GM21737 (cell line): ENCODE measurements around the gene SYNGR2.
A peak's percentile ranks its signal among the peaks of the same experiment; 100 is the strongest.

ENCODE experiments used
- ATAC-seq: cut with Tn5 transposase; IDR thresholded peaks from one replicate; pipeline ENCODE4 v1.9.1; 2021; ENCODE audit warnings: mild to moderate bottlenecking, moderate library complexity; ENCODE audit not compliant: unreplicated experiment

The SYNGR2 gene

DNA sequence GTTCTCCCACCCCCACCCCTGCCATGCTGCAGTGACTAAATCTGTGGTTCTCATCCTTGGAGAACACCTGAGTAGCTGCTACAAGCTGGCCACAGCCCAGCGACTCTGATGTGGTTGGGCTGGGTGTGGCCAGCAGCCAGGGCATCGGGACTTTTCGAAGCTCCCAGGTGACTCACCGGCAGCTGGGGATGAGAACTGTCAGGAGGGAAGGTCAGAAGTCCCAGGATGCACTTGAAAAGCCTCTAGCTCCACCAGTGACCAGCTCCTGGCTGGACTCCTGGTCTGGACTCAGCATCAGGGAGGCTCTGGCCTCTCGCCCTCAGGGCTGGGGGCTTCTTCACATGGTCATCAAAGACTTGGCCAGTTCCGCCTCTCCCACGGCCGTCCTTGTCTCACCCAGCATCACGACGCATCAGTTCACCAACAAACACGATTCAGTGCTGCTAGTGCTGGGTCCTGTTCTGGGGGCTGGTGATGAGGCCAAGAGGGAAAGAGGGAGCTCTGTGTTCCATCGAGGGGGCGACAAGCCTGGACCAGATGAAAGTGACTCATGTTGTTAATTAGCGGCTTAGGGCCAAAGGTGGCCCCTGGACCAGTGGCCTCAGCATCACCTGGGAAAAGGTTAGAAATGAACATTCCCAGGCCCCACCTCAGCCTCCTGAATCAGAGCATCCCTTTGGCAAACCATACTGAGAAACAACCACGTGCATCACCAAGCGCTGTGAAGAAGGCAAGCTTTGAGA is 26.1 kb upstream of the SYNGR2 start:
- no peak for ATAC-seq

DNA sequence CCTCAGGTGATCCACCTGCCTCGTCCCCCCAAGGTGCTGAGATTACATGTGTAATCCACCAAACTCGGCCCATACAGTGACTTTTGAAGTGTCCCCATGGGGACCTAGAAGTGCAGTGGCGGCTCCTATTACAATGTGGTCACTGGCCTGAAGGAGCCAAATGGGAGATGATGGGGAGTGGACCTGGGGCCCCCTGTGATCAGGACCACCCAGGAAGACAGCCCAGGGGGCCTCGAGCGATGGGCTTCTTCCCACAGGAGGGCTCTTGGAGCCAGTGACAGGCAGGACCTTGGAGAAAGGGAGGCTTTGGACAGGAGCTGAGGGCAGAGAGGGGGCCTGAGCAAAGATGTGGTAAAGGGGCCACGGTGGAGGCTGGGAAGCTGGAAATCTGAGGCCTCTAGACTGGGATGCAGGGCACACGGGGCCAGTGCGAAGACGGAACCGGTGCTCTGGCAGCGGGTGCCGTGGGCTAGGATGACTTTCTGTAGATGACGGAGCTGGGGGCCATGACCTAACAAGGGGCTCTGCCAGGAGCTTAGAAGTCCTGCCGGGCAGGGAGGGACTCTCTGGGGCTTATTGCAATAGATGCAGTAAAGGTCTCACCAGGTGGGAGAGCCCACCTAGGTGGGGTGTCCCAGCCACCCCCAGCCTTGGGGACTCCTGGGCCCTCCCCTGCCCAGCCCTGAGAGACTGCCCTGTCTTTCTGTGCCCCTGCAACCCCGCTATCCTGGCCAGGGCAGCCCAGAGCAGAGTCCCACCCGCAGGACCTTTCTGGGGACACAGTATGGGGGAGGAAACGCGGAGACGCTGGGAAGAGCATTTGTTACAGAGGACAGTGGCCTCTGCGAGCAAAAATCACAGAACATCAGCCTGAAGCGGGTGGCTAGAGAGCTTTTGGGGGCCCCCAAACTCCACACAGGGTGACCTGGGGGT is 24.9 kb upstream of the SYNGR2 start:
- ATAC-seq = no peak

DNA sequence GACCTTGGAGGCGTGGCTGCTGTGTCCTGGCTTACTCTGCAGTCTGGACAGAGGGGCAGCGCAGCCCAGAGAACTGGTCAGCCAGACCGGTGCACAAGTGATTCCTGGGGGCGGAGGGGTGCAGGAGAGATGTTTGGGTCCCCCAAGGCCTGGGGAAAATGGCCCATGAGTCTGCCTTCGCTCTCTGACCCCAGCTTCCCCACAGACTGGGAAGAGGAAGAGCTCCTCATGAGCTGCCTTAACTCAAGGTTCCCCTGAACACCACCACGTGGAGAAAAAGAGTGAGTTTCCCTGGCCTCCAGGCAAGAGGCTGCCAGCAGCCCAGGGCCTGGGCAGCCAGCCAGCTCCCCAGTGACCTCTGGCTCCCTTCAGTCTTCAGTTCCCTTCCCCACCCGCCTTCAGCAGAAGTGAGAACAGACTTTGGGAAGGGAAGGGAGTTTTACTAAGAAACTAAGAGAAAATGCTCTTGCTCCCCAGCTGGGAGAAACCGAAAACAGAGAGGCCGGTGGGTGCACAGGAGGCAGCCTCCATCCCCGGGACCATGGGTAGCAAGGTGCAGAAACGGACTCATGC is 24.1 kb upstream of the SYNGR2 start:
- no peak for ATAC-seq

DNA sequence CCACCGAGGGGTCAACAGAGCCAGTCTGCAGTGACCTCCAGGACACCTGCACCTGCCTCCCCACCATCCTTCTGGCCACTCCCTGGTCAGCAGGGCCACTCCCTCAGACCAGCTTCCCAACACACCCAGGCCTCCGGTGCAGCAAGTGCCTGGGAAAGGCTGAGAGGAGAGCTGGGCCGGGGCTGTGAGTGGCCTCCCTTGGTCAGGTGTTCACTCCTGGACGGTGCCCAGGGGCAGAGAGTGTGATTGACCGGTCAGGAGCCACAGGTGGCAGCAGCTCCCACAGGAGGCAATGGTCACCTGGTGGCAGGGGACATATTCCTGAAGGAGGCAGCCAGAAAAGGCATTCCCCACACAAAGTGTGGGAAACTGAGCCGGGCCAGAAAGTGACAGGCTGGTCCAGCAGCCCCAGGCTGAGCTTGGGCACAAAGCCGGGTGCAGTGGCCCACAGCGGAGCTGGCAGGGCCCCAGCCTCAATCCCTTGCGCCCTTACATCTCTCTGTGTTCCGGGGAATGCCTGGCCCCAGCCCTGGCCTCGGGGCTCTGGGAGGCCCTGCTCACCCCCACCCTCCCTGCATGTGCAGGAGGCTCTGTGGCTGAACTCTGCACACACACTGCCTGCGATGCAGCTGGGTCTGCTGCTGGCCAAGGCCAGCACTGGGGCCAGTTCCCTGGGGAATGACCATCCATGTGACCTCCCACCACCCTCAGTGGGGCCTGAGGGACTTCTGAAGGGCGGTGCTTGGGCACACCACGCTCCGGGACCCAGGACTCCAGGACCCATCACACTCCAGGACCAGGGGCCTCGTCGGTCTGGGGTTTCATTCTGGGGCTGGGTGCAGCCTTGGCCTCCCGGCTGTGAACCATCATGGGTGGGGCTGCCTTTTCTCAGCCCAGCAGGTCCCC is 23.4 kb upstream of the SYNGR2 start:
- ATAC-seq = no peak

DNA sequence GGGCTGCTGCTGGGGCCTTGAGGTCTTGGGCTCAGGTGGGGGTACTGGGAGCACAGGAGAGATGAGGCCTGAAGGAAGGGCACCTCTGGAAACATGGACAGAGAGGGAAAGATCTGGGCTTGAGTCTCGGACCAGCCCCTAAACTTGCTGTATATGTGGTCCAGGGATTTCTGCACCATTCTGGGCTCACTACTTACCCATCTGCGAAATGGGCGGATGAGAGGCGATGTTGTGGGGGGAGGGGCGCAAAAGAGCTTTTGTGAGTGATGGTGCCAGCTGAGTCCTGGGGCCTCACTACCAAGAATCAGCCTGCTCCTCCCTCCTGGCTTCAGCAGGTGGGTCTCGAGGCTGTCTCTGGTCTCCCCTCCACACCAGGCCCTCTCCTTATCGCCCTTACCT is 21.9 kb upstream of the SYNGR2 start:
- no peak for ATAC-seq

DNA sequence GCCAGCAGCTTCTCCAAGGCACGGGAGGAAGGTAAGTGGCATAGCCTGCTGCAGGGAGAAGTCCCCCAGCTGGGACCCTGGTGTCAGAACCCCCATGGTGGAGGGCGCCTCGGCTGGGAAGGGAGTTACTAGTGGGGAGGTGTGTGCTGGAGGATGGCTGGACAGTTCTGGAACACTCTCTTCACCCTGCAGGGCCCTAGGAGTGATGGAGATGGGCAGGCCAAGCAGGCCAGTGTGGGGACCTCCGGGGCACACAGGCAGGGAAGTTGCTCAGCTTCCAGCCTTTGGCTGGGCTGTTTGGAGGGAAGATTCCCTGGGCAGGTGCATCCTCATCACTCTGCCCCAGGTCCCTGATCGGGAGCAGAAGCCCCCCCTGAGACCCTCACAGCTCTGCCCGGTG is 21.5 kb upstream of the SYNGR2 start:
- ATAC-seq = no peak

DNA sequence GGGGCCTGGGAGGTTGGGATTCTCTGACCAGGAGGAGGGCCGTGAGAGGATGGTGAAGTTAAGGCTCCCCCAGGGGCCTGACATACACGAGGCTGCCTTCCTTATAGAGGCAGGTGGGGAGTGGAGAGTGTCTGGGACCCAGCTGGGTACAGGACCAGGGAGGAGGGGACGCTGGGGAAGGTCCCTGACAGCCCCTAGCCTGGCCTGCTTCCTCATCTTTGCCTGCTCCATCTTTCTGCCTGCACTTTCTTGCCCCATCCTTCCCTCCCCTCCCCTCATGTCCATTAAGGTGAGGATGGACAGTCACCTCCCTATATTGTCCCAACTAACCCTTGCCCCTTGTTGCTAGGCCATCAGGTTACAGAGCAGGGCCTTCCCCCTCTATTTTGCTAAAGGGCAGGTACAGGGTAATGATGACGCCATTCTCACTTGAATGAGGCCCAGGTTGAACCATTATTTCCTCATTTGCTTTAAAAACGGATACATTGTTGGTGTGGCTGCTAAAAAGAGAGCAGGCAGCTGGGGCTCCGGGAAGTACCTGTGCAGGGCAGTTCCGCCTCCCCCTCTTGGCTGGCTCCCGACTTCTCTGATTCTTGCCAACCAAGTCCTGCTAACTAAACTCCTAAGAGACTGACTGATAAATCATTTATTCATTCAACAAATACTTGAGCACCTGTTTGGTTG is 20.9 kb upstream of the SYNGR2 start:
- no peak for ATAC-seq

DNA sequence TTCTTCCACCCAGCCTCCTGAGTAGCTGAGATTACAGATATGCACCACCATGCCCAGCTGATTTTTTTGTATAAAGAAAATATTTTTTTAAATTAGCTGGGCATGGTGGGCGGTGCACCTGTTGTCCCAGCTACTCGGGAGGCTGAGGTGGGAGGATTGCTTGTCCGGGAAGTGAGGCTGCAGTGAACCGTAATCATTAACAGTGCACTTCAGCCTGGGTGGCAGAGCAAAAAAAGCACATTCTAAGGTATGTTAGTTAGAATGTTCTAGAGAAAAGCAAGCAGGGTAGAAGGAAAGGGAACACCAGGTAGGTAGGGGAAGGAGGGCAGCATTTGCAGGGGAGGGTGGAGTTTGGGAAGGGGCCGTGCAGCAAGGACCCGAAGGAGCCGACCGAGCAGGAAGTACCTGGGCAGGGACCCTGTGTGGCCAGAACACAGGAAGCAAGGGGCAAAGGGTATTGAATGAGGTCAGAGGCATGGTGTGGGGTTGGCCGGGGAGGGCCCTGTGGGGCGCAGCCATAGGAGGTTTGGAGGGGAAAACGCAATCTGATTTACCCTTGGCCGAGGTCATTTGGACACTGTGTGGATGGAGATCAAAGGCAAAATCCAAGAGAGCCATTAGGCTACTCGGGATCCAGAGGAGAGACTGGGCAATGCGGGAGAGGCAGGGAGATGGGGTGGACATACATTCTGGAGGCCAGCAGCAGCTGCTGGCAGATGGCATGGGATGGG is 19.9 kb upstream of the SYNGR2 start:
- no peak for ATAC-seq

DNA sequence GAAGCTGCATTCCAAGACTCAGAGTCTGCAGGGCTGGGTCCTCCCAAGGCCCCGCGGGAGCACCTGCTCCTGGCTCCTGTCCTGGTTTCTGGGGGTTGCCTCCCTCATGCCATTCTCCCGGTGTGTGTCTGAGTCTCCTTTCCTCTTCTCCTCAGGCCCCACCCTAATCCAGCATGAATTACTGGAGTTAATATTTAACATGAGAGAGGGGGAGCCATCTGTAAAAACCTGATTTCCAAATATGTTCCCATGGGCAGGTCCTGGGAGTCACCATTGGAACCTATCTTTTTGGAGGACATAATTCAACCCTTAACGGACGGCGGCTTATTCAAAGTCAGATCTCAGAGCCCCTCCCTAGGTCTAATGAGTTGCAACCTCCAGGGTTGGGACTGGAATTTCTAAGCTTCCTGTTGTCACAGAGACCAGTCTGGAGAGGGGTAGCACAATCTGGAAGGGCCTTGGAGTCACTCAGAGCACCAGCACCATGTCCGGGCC is 16.8 kb upstream of the SYNGR2 start:
- ATAC-seq = no peak

DNA sequence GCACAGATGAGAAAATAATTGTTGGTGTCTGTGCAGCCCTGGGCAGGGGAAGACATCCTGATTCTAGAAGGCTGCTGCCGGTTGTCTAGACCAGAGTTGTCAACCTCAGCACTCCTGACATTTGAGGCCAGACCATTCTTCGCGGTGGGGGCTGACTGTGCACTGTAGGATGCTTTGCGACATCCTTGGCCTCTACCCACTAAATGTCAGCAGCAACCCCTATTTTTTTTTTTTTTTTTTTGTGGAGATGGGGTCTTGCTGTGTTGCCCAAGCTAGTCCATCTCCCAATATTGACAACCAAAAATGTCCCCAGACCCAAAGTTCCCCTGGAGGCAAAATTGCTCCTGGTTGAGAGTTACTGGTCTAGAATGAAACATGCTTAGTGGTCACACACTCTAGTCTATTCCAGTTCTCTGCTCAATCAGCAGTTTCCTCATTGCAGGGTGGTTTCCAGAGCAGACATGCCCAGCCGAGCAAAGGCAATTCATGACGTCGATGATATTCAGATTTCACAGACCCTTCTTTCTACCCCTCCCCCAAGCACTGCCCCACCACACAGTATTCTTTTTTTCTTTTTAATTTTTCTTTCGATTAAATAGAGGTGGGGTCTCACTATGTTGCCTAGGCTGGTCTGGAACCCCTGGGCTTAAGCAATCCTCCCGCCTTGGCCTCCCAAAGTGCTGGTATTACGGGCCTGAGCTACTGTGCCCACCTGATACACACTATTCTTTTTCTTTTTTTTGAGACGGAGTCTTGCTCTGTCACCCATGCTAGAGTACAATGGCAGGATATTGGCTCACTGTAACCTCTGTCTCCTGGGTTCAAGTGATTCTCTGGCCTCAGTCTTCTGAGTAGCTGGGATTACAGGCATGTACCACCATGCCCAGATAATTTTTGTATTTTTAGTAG is 13.2 kb upstream of the SYNGR2 start:
- peak; percentile 54 for ATAC-seq

DNA sequence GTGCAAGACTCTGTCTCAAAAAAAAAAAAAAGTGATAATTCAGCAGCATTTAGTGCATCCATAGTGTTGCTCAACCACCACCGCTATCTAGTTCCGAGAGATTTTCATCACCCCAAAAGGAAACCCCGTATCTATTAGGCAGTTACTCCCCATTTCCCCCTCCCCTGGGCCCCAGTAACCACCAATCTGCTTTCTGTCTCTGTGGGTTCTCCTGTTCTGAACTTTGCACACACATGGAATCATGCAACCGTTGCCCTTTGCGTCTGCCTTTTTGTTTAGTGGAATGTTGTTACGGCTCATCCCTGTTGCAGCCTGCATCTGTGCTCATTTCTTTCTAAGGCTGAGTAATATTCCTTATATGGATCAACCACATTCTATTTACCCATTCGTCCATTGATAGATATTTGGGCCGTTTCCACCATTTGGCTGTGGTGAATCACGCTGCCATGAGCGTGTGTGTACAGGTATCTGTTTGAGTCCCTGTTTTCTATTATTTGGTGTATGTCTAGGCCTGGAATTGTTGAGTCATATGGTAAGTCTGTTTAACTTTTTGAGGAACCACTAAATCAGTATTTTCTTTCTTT is 8.7 kb upstream of the SYNGR2 start:
- ATAC-seq = no peak

DNA sequence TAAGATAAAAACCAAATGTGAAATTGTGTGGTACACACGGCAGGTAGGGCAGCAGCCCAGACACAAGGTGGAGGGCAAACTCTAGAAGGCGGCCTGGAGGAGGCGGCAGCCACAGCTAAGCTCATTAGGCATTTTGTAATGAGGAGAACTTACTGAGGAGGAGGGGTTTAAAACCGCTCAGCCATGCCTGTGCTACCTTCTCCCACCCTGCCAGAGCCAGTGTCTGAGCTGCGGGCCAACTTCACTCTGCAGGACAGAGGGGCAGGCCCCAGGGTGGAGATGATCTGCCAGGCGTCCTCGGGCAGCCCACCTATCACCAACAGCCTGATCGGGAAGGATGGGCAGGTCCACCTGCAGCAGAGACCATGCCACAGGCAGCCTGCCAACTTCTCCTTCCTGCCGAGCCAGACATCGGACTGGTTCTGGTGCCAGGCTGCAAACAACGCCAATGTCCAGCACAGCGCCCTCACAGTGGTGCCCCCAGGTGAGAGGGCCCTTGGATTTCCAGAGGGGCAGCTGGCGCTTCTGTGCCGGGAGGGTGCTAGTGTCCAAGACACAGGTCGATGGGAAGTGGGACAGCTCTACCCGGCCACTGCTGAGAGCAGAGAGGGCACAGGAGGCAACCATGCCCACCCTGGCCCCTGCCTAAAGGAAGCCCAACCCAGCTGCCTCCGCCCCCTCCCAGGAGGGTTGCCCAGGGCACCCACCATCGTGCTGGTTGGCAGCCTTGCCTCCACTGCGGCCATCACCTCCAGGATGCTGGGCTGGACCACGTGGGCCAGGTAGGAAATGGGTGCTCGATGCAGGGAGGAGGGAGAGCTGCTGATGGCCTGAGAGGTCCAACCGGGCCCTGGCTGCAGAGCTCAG is 4.3 kb upstream of the SYNGR2 start:
- ATAC-seq = no peak

DNA sequence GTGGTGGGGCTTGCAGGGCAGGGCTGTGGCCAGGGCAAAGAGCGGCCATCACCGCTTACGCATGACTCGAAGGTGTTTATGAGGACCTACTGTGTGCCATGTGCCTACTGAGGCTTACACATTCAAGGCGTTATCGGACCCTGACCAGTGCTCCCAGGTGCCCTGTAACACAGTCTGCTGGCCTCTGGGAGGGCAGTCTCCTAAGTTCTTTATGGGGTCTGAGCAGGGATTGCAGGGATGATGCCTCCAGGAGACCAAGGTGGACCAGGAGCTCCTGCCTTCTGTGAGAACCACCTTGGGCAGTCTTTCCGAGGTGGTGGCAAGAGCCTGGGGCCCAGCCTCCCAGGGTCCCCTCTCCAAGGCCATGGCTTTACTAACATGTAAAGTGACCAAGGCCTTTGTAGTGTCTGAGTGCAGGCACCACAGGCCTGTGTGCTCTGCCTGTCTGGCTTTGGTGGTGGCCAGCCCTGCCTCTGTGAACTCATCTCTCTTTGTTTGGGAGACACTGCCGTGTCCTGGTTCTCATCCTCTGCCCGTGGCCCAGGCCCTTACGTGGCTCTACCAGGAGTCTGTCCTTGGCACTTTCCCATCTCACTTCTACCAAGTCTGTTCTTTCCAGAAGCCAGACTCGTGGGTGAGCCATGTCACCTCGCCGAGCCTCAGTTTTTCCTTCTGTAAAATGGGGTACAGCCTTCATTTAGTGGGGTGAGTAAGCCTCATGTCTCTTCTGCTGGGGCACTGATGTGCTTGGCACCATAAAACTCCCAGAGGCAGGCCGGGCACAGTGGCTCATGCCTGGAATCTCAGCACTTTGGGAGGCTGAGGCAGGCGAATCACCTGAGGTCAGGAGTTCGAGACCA is 3.4 kb upstream of the SYNGR2 start:
- ATAC-seq = no peak

DNA sequence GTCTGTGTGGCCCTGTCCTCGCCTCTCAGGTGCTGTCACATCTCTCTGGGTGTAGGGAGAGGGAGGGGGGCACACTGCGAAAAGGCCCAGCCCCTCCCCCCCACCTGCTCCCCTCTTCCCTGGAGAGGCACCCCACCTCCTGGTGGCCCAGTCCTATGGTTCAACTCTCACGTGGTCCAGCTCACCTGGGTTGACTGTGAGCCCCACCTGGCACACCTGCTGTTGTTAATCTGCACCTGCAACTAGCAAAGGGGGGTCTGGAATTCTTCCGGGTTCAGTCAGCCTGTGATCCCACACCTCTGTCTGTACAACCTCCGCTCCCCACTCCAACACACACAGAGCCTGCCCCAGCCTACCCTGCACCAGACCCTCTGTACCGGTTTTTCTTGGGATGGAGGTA is 2.0 kb upstream of the SYNGR2 start:
- ATAC-seq = no peak

DNA sequence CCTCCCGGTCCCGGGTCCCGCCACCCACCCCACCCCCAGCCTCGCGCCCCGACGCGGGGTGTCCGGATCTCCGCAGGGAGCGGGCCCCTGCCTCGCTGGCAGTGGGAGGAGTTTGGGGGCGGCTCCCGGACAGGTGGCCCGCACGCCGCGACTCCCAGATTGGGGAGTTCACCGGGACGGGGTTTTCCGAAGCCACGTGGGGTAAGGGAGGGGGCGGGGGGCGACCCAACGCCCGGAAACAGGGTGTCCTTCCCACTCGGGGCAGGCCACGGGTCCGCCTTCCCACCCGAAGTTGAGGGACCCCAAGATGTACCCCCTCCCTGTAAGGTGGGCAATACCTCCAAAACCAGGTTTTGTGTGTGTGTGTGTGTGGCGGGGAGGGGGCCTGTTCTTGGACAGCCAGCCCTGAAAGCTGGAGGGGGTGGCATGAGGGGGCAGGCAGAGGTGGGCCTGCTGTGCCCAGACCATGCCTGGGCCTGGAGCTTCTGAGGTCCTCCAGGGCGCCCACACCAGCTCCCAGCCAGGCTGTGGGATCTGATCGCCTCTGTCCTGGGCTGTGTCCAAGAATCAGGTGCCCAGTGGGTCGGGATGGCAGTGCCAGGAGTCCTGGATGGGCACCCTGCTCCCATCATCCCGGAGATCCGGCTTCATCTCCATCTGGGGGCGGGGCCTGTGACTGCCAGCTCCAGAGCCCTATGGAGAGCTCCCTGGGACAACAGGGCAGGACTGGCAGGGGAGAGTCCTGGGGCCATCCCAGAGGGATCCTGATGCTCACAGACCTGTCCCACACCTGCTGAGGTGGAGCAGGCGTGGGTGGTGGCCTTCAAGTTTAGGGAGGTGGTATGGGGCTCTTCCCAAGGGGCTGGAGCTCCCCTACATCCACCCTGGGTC is 767 bp downstream of the SYNGR2 start:
- ATAC-seq = no peak
